Coronary artery (tissue), 2 donors: ENCODE data around the gene LONP2.

Experiments
- DNase-seq: peaks from one replicate; pipeline ENCODE4 v3.0.0-alpha.2; 2017; ENCODE audit warnings: low spot score
- H3K27ac ChIP-seq, 2 donors: fragments of 200-600 bp; sonication (generic); one replicate each; pipeline ENCODE4 v1.5.1; 2016 to 2019
- H3K4me3 ChIP-seq: fragments of 200-600 bp; sonication (generic); 2 replicates; pipeline ENCODE4 v1.5.1; 2016; ENCODE audit warnings: mild to moderate bottlenecking, moderate library complexity
- TF ChIP-seq, protein P1 (sequence below): fragments of 200-600 bp; sonication (generic); IDR thresholded peaks from one replicate; pipeline ENCODE4 v1.5.1; 2019; ENCODE audit warnings: antibody characterized with exemption

LONP2 gene

DNA sequence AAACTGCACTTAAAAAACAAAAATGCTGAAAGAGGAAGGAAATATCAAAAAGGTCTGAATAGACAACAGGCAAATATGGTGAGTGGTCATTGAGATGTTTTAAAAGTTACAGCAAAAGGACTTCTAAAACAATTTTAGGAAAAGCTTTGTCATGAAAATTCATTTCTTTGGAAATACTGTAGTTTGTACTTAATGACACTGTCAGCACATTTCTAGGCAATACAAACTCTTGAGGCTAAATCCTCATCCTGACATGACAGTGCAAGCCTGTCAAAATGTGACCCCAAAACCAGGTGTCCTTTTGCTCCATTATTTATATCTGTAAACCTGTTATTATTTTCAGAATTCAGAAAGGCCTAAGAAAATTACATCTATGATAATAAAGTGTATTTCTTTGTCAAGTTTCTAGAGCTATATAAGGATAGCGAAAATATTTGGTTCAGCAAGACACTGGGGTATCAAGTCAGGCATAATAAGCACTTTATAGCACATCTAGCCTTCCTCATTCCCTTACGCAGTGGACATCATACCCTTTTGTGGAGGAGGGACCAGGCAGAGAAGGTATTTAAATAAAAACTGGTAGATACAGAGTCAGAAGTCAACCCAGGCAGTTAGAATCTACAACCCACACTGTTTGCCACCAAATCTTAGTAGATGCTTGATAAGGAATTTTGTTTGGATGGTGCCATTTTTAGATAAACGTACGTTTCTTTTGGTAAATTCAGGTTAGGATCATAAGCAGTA lies 112.7 kb downstream of the LONP2 start:
- DNase-seq: no peak
- no peak overlapping the region for H3K27ac ChIP-seq
- H3K4me3 ChIP-seq: no peak overlapping the region
- TF ChIP-seq, protein P1, sequence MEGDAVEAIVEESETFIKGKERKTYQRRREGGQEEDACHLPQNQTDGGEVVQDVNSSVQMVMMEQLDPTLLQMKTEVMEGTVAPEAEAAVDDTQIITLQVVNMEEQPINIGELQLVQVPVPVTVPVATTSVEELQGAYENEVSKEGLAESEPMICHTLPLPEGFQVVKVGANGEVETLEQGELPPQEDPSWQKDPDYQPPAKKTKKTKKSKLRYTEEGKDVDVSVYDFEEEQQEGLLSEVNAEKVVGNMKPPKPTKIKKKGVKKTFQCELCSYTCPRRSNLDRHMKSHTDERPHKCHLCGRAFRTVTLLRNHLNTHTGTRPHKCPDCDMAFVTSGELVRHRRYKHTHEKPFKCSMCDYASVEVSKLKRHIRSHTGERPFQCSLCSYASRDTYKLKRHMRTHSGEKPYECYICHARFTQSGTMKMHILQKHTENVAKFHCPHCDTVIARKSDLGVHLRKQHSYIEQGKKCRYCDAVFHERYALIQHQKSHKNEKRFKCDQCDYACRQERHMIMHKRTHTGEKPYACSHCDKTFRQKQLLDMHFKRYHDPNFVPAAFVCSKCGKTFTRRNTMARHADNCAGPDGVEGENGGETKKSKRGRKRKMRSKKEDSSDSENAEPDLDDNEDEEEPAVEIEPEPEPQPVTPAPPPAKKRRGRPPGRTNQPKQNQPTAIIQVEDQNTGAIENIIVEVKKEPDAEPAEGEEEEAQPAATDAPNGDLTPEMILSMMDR: no peak

GRCh38 chr16:48358419-48358818 lies 114.3 kb downstream of the LONP2 start:
- no peak overlapping the region for H3K27ac ChIP-seq
- no peak for DNase-seq
- no peak overlapping the region for H3K4me3 ChIP-seq
- TF ChIP-seq, protein P1: no peak

GRCh38 chr16:48359983-48360382 lies 115.9 kb downstream of the LONP2 start:
- H3K4me3 ChIP-seq: no peak overlapping the region

DNA sequence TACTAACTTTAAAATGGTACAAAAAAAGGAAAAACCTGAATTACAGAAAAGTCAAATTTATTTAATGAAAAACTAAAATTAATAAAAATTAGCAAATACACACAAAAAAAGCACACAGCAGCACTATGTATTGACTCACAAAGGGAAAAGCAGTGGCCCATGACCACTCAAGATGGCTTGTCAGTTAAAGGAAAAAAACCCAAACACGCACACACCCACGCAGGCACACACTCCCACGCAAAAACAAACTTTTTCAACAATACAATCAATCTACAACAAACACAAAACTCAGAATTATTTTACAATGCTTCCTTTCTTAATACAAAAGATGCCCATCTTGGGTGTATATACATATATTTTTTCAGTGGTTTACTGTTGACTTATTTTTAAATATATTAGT lies 116.9 kb downstream of the LONP2 start:
- TF ChIP-seq, protein P1: no peak
- Histone ChIP-seq H3K4me3 (no peak overlapping the region), H3K27ac (no peak overlapping the region)
- no peak for DNase-seq

More at GRCh38 chr16:48359983-48360382, 115.9 kb downstream of the LONP2 start:
- no peak overlapping the region for H3K27ac ChIP-seq
- no peak for DNase-seq
- TF ChIP-seq, protein P1: no peak

DNA sequence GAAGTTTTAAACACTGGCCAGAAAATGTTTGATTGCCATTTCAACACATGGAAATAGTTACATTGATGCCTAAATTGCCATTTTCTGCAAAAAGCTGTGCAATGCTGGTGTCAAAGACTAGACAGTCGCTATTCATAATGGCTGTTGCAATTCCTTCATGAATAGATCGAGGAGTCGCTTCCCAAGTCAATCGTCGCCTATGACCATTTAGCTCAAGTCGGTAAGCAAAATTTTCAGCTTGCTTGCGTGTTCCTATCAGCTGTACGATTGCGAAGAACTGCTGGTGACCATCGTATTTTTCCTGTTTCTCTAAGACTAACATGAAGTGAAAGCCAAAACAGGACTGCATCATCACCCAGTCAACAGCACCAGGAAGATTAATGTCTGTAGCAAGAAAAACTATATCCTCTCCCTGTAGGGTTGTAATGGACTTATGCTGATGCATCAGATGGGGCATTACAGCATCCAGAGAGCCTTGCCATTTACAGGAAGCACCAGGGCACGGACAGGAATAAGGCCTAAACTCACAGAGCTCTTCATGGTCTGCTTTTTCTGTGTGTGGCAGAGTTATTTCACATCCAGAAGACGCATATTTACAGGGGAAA lies 117.5 kb downstream of the LONP2 start:
- no peak overlapping the region for H3K27ac ChIP-seq
- no peak overlapping the region for H3K4me3 ChIP-seq
- DNase-seq: no peak
- TF ChIP-seq, protein P1: no peak

DNA sequence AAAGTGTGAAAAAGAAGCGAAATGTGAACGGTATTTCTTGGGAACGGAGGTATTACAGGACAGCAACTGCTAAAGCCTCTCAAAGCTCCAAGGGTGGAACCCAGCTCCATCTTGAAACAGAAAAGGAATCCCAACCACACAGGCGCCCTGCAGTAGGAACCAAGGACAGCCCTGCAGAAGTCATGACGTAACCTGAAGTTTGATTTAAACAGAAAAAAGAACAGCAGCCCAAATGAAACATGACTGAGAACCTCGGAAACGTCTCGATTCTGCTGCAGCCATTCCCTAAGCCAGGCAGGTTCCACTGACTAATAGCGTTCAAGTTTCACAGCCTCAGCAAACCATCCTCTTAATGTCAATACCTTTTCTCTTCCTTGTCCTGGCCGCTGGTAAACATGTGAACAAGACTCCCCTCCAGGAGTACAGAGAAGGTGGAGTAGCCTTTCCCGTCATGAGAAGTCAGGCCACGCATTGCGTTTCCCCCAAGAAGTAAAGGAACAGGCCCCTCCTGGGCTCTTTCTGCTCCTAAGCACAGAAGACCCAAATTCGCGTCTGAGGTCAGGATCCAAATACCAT lies 121.0 kb downstream of the LONP2 start:
- TF ChIP-seq, protein P1: no peak
- peak overlapping the region; percentile 91 to 94 for H3K27ac ChIP-seq
- no peak for DNase-seq
- H3K4me3 ChIP-seq: peak overlapping the region; percentile 77
